Measurements from ENCODE around the gene TMEM255B.
A peak's percentile ranks its signal among the peaks of the same experiment; 100 is the strongest.

The TMEM255B gene

GRCh38 chr13:113806526-113806925, 47.5 kb downstream of the TMEM255B start:
- DNase-seq, result no peak

GRCh38 chr13:113808058-113808834, 49.2 kb downstream of the TMEM255B start:
- no peak for DNase-seq

GRCh38 chr13:113809934-113810333, 50.9 kb downstream of the TMEM255B start:
- DNase-seq, result no peak

- DNase-seq, result no peak
Measured at GRCh38 chr13:113810640-113811039, 51.6 kb downstream of the TMEM255B start.

- no peak for DNase-seq
Measured at GRCh38 chr13:113811081-113811928, 52.3 kb downstream of the TMEM255B start.

GRCh38 chr13:113812178-113813040, 53.4 kb downstream of the TMEM255B start:
- DNase-seq, result no peak

- DNase-seq, result no peak
Measured at GRCh38 chr13:113813070-113813748, 54.2 kb downstream of the TMEM255B start.

GRCh38 chr13:113813749-113814434, 54.9 kb downstream of the TMEM255B start:
- no peak for DNase-seq

GRCh38 chr13:113814435-113814821, 55.4 kb downstream of the TMEM255B start:
- DNase-seq, result no peak

GRCh38 chr13:113815151-113816058, 56.4 kb downstream of the TMEM255B start:
- DNase-seq, result peak; percentile 19 to 36

GRCh38 chr13:113816254-113816929, 57.4 kb downstream of the TMEM255B start:
- peak; percentile 9 to 17 for DNase-seq

GRCh38 chr13:113816946-113817859, 58.2 kb downstream of the TMEM255B start:
- peak; percentile 88 to 91 for DNase-seq

GRCh38 chr13:113817860-113818691, 59.0 kb downstream of the TMEM255B start:
- DNase-seq, result no peak

GRCh38 chr13:113818700-113819295, 59.8 kb downstream of the TMEM255B start:
- no peak for DNase-seq

- DNase-seq, result no peak
Measured at GRCh38 chr13:113819341-113819730, 60.3 kb downstream of the TMEM255B start.

- DNase-seq, result no peak
Measured at GRCh38 chr13:113819731-113820715, 61.0 kb downstream of the TMEM255B start.

Data from activated CD4-positive, alpha-beta T cell treated with anti-CD3 and anti-CD28 coated beads, Interleukin-2, amount 50 U/mL, for 48 hours (primary cell).